Gastrocnemius medialis (tissue), 4 donors: ENCODE measurements around the gene MLX.
A peak's percentile ranks its signal among the peaks of the same experiment; 100 is the strongest.

ENCODE experiments used
- POLR2A ChIP-seq, 2 donors: fragments of 450-650 bp; IDR thresholded peaks; one replicate each; pipeline ENCODE4 v1.6.1; 2017; ENCODE audit warnings: antibody characterized with exemption in 2 of 2, mild to moderate bottlenecking in 2 of 2, moderate library complexity in 2 of 2
- TF ChIP-seq, protein P1 (sequence below), 5 experiments: fragments of 450-650 bp in 3 of 5; fragments of 200-600 bp in 2 of 5; sonication (generic) in 2 of 5; IDR thresholded peaks in 4 of 5; conservative IDR thresholded peaks in 1 of 5; 1 replicate in 4 of 5; 2 replicates in 1 of 5; pipeline ENCODE4 v1.5.1; 2016 to 2019; ENCODE audit warnings: antibody characterized with exemption in 5 of 5, mild to moderate bottlenecking in 3 of 5, moderate library complexity in 3 of 5

DNA sequence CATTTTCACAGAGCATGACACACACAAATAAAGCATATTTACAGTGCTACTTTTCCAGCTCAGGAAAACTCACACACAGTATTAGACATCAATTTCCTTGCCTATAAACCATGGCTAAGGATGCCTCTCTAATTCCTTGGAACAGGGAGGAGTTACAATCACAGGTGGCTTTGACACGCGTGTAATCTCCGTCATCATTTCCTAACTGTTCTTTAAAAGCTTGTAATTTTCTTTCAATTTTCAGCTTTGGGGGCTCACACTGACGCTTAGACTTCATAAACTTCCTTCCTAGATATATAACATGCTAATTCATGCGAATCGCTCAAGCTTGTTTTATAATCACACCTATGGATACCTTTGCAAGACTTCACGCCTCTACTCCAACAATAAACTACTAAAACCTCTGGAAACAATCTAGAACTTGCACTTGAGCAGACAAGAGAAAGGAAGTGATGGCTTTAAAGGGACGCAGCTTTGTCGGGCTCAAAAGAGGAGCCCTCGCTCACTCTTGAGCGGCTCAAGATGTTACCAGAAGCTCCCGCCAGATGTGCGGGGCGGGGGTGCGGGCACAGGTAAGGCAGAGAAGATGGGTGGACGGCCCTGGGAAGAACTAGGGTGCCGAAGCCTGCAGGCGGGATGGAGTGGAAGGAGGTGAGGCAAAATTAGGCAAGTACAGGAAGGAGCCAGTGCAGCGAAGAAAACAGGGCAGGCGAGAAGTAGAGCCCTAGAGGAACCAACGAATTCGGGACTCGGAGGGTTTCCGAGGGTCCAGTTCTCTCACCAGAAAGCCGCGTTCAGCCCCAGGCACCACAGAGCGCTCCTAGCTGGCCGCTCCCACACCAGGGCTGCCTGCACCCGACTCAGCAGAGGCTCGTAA, 41.6 kb downstream of the MLX start:
- TF ChIP-seq, protein P1, sequence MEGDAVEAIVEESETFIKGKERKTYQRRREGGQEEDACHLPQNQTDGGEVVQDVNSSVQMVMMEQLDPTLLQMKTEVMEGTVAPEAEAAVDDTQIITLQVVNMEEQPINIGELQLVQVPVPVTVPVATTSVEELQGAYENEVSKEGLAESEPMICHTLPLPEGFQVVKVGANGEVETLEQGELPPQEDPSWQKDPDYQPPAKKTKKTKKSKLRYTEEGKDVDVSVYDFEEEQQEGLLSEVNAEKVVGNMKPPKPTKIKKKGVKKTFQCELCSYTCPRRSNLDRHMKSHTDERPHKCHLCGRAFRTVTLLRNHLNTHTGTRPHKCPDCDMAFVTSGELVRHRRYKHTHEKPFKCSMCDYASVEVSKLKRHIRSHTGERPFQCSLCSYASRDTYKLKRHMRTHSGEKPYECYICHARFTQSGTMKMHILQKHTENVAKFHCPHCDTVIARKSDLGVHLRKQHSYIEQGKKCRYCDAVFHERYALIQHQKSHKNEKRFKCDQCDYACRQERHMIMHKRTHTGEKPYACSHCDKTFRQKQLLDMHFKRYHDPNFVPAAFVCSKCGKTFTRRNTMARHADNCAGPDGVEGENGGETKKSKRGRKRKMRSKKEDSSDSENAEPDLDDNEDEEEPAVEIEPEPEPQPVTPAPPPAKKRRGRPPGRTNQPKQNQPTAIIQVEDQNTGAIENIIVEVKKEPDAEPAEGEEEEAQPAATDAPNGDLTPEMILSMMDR (IDR thresholded peaks at IDR 0.05 in 4 of 5, conservative IDR thresholded peaks at IDR 0.05 in 1 of 5): peak in 1 of 5 experiments; percentile 38
- no peak for TF ChIP-seq POLR2A (IDR thresholded peaks at IDR 0.05)
